ENCODE data around the gene TMEM116.

DNA sequence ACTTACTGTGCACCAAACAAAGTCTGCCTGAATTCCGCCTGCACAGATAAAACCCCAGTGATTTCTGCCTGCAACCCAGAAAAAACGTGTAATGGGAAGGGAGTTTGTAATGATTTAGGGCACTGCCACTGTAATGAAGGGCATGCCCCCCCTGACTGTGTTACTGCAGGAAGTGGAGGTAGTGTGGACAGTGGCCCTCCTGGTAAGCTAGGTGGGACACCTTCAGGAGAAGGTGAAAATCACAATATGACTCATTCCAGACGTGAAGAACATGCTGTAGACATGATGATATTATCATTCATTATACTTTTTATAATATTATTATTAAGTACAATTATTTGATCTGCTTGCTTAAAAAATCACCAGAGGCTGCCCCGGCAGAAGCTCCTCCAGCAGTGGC is 111.8 kb downstream of the TMEM116 start:
- TF ChIP-seq, protein P1, sequence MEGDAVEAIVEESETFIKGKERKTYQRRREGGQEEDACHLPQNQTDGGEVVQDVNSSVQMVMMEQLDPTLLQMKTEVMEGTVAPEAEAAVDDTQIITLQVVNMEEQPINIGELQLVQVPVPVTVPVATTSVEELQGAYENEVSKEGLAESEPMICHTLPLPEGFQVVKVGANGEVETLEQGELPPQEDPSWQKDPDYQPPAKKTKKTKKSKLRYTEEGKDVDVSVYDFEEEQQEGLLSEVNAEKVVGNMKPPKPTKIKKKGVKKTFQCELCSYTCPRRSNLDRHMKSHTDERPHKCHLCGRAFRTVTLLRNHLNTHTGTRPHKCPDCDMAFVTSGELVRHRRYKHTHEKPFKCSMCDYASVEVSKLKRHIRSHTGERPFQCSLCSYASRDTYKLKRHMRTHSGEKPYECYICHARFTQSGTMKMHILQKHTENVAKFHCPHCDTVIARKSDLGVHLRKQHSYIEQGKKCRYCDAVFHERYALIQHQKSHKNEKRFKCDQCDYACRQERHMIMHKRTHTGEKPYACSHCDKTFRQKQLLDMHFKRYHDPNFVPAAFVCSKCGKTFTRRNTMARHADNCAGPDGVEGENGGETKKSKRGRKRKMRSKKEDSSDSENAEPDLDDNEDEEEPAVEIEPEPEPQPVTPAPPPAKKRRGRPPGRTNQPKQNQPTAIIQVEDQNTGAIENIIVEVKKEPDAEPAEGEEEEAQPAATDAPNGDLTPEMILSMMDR (IDR thresholded peaks at IDR 0.05), result no peak
- TF ChIP-seq POLR2AphosphoS5 (IDR thresholded peaks at IDR 0.05; ENCODE audit: low read depth, low read length), result peak; percentile 12; the same call in 1 of the 2 replicates
- TF ChIP-seq, protein P2, sequence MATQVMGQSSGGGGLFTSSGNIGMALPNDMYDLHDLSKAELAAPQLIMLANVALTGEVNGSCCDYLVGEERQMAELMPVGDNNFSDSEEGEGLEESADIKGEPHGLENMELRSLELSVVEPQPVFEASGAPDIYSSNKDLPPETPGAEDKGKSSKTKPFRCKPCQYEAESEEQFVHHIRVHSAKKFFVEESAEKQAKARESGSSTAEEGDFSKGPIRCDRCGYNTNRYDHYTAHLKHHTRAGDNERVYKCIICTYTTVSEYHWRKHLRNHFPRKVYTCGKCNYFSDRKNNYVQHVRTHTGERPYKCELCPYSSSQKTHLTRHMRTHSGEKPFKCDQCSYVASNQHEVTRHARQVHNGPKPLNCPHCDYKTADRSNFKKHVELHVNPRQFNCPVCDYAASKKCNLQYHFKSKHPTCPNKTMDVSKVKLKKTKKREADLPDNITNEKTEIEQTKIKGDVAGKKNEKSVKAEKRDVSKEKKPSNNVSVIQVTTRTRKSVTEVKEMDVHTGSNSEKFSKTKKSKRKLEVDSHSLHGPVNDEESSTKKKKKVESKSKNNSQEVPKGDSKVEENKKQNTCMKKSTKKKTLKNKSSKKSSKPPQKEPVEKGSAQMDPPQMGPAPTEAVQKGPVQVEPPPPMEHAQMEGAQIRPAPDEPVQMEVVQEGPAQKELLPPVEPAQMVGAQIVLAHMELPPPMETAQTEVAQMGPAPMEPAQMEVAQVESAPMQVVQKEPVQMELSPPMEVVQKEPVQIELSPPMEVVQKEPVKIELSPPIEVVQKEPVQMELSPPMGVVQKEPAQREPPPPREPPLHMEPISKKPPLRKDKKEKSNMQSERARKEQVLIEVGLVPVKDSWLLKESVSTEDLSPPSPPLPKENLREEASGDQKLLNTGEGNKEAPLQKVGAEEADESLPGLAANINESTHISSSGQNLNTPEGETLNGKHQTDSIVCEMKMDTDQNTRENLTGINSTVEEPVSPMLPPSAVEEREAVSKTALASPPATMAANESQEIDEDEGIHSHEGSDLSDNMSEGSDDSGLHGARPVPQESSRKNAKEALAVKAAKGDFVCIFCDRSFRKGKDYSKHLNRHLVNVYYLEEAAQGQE (IDR thresholded peaks at IDR 0.05; ENCODE audit: insufficient read depth in 1 of 2, low read depth in 2 of 2, low read length in 1 of 2), result no peak
- no peak for TF ChIP-seq TCF7L2 (IDR thresholded peaks at IDR 0.05; ENCODE audit: low read depth, low read length)
